Measurements from ENCODE around the gene MPPED2.

MPPED2 gene

GRCh38 chr11:30550022-30550542 lies 36.1 kb downstream of the MPPED2 start:
- TF ChIP-seq CTCF (IDR thresholded peaks at IDR 0.05; ENCODE audit: low read depth, low read length) = no peak
- no peak overlapping the region for H3K4me3 ChIP-seq (ENCODE audit: low read depth, low read length)

- TF ChIP-seq CTCF (IDR thresholded peaks at IDR 0.05; ENCODE audit: low read depth, low read length) = no peak
- no peak overlapping the region for H3K4me3 ChIP-seq (ENCODE audit: low read depth, low read length)
Measured at GRCh38 chr11:30549565-30549964, 36.6 kb downstream of the MPPED2 start.

DNA sequence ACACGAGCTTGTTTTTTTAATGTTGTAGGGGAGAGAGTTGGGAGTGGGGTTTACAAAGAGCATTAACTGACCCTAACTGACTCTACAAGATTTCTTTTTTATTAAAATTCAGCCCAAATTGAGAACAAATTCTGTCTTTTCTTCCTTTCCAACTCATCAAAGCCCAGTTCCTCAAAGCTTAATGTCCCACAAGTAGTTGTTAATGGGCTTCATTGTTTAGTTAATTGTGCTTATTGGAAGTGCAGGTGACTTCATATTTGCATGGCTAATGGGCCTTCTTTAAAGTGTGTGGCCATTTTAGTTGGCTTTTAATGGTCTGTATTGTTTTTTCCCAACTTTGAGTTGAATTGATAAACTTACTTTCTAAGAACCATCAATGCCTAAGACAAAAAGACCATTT lies 39.8 kb downstream of the MPPED2 start:
- TF ChIP-seq CTCF (IDR thresholded peaks at IDR 0.05; ENCODE audit: low read depth, low read length) = no peak
- no peak overlapping the region for H3K4me3 ChIP-seq (ENCODE audit: low read depth, low read length)

DNA sequence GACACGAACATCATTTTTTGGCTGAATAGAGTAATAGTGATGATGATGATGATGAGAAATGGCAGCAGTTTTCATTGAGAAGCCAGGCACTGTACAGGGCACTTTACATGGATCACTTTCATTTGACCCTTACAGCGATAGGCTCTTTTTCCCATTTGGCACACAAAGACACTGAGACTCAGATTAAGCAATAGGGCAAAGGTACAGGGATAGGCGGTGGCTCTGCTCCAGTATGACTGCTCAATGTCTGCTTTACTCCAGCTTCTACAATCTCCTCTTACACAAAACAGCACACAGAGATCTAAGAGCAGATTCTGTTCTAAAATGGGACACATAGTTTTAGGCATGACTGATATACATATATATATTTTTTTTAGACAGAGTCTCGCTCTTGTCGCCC lies 40.6 kb downstream of the MPPED2 start:
- no peak overlapping the region for H3K4me3 ChIP-seq (ENCODE audit: low read depth, low read length)
- TF ChIP-seq CTCF (IDR thresholded peaks at IDR 0.05; ENCODE audit: low read depth, low read length) = no peak

- H3K4me3 ChIP-seq (ENCODE audit: low read depth, low read length) = no peak overlapping the region
- TF ChIP-seq CTCF (IDR thresholded peaks at IDR 0.05; ENCODE audit: low read depth, low read length) = no peak
Measured at GRCh38 chr11:30543066-30543465, 43.1 kb downstream of the MPPED2 start.

- no peak for TF ChIP-seq CTCF (IDR thresholded peaks at IDR 0.05; ENCODE audit: low read depth, low read length)
- H3K4me3 ChIP-seq (ENCODE audit: low read depth, low read length) = no peak overlapping the region
Measured at GRCh38 chr11:30540781-30541180, 45.4 kb downstream of the MPPED2 start.

- no peak overlapping the region for H3K4me3 ChIP-seq (ENCODE audit: low read depth, low read length)
- TF ChIP-seq CTCF (IDR thresholded peaks at IDR 0.05; ENCODE audit: low read depth, low read length) = no peak
Measured at GRCh38 chr11:30538251-30538650, 47.9 kb downstream of the MPPED2 start.

All from WI38 (cell line).